GM18951 (cell line): ENCODE measurements around the gene MRPS9.

Source experiments
- POLR2A ChIP-seq: IDR thresholded peaks from 4 replicates; pipeline ENCODE4 v1.6.1; 2011; ENCODE audit warnings: mild to moderate bottlenecking; ENCODE audit not compliant: insufficient read length, insufficient read depth; ENCODE audit errors: extremely low read depth
- in situ Hi-C: fragments of 300-500 bp; cut with MboI; formaldehyde crosslinking; loops from one replicate; pipeline ENCODE4 v1.12.0; 2022; ENCODE audit warnings: low sequenced_read_pairs, mixed read lengths, inconsistent platforms; ENCODE audit not compliant: unreplicated experiment

The MRPS9 gene

DNA sequence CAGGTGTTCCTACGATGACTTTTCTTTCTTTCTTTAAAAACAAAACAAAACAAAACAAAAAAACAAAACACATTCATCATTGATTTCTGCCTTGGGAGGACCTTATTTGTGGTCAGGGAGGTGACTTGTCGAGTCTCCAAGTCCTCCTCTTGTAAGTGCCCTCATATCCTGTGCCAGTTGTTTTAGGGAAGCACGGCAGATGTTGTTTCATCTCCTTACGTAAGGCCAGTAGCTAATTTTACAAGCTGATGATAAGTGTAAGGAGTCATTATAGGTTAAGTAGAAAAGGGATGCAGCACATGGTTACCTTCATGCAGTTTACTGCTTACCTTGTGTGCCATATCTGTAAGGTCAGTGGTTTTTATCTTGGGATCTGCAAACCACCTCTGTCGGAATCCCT lies 52.2 kb downstream of the MRPS9 start:
- no peak for TF ChIP-seq POLR2A
- in situ Hi-C loops, result no loop called here

DNA sequence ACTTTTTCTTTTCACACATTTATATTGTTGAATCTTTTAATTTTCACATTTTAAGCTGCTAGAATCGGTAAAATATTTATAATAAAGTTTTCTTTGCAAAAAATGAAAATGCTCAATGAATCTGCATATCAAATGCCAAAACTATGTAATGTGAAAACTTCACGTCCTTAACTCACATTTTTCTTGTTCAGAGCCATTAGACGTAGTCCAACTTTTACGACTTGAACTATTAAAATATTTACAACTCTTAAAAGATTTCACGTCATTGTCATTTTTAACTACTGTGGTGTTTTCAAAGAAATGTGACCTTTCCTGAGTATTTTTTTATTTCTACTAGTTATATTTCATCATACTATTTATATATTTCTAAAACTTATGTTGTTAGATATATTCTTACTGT lies 54.9 kb downstream of the MRPS9 start:
- no peak for TF ChIP-seq POLR2A
- in situ Hi-C loops, result no loop called here

DNA sequence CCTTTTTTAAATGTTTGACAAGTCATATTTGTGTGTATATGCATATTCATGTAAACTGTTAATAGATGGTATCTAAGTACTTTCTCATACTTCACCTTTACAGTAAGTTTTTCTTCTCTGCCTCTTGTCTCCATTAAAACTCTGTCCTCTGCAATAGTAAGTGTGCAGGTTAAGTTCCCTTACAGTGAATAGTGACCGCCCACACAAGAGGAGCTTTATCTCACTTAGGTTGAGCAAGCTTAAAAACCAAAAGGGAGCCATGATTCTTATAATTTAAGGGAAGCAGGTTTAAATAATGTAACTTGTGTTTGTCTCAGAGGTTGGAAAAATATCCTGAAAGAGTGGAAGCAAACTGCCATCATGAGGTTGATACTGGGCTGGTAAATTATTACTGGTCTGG lies 61.3 kb downstream of the MRPS9 start:
- TF ChIP-seq POLR2A, result no peak
- in situ Hi-C loops, result no loop called here

DNA sequence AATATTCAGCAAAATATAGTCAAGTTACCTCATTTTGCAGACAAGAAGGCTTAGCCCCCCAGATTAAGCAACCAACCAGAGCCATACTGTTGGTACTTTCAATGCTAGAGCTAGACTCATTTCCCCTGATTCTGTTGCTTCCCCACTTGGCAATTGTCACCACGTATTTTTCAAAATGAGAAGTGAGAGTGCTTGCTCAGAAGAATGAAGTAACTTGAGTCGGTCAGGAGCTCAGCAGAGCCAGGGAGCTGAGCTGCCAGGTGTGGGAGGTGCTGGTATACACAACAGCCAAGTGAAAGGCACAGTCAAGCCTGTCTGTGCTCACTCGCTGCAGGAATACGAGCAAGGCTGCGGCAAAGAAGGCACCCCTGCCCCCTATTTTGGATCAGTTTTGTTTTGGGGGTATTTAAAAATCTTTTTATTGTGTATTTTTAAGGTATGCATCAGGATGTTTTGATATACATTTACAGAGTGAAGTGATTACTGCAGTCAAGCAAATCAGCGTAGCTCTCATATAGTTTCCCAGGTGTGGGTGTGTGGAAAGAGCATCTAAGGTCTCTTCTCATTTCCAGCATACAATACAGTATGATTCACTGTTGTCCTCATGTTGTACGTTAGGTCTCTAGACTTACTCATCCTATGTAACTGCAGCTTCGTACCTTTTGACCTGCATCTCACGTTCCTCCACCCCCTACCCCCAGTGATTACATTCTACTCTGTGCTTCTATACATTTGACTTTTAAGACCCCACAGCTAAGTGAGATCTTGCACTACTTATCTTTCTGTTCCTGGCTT lies 62.4 kb downstream of the MRPS9 start:
- no peak for TF ChIP-seq POLR2A
- in situ Hi-C loops, result no loop called here

DNA sequence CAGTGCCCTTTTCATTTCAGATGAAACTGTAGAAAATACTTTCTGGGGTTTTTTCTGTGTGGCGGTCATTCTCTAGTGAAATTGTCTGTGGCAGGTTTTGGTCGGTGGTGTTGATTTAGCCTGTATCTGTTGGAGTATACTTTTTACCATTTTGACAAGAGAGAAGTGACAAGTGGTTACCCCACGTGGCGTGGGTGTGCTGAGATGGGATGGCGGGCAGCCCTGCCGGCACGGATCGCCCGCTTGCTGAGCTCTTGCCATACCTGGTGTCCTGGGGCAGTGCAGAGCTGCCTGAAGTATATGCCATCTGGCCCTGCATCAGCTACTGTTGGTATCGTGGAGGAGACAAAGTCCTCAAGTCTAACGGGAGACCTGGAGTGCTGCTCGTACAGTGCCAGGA lies 64.1 kb downstream of the MRPS9 start:
- TF ChIP-seq POLR2A, result no peak
- in situ Hi-C loops, result no loop called here

DNA sequence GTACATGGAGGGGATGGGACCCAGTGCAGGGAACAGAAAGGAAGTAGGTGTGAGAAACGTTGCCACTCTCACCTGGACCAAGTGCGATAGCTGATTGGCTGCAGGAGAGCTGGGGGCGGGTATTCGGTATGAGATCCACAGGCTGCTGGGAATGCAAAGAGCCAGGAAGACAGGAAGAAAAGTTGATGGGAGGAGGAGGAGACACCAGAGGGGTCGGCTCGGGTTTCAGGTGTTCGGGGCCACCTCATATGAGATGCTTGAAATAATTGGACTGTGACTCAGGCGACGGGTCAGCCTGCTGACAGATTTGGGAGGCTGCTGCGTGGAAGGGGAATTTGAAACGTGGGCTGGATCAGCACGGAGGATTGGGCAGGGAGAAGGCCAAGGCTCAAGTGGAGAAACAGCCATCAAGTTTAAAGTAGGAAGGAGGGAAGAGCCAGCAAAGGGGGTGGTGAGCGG lies 65.1 kb downstream of the MRPS9 start:
- TF ChIP-seq POLR2A, result no peak
- in situ Hi-C loops, result no loop called here

DNA sequence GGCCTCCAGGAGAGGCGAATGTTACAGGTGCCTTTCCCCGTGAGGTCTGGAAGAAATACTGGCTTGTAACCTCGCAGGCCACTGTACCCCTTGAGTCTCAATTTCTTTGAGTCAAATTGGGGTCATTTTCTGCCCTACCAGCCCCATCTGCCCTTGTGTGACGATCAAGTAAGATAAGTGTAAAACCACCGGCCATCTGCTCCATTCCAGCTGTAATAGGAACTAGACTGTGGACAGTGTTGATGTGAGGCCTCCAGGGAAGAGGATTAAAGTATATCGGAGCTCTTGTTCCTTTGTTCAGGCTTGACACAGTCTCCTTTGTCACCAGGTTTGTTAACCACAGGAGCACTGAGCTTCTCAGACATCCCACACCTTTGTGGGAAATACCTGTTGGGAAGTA lies 65.6 kb downstream of the MRPS9 start:
- in situ Hi-C loops, result no loop called here
- no peak for TF ChIP-seq POLR2A

DNA sequence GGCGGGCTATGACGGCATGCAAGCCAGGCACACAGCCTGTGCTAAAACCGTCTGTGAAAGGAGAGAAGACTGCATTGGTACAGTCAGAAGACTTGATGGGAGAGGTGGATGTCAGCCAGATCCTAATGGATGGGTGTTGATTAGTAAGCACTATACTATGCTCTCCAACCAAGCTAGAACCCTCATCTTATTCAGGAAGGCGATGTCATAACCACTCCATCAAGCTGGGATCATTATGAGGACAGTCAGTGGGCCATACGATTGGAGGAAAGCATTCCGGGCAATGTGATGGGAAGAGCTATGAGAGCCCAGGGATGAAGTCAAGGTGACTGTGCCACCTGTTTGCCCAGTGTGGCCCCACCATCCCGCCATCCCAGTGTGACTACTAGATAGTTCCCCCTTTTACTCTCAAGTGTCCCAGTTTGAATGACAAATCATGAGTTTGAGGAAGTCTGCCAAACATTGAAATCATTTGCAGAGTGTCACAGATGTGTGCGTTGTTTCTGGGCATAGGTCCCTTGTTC lies 66.4 kb downstream of the MRPS9 start:
- in situ Hi-C loops, result no loop called here

DNA sequence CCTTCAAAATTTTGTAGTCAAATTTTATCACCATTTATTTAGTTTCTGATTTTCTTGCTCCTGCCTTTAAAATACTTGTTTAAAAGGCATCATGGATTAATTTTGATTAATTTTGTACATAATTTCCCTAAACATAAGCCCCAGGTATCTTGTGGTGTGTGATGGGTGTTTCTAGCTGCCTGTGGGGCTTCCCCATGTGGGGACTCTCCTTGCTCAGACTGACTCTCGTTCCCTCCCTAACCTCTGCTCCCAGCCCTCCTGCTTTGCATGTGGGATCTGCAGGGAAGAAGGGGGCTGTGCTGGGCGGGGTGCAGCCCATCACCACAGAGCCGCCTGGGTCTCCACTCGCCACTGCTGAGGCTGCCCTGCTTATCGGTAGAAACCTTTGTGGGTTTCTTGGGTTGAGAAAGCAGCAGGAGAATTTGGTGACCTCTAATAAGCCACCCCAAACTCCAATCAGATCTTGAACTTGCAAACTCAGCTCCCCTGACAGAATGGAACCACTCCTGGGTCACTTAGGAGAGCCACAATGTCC lies 72.5 kb downstream of the MRPS9 start:
- in situ Hi-C loops, result loop anchor here (5.0 kb wide), 1 partner anchor 122 kb away; no protein-coding TSS in a partner anchor
- no peak for TF ChIP-seq POLR2A

More for the DNA sequence above, 66.4 kb downstream of the MRPS9 start:
- no peak for TF ChIP-seq POLR2A

DNA sequence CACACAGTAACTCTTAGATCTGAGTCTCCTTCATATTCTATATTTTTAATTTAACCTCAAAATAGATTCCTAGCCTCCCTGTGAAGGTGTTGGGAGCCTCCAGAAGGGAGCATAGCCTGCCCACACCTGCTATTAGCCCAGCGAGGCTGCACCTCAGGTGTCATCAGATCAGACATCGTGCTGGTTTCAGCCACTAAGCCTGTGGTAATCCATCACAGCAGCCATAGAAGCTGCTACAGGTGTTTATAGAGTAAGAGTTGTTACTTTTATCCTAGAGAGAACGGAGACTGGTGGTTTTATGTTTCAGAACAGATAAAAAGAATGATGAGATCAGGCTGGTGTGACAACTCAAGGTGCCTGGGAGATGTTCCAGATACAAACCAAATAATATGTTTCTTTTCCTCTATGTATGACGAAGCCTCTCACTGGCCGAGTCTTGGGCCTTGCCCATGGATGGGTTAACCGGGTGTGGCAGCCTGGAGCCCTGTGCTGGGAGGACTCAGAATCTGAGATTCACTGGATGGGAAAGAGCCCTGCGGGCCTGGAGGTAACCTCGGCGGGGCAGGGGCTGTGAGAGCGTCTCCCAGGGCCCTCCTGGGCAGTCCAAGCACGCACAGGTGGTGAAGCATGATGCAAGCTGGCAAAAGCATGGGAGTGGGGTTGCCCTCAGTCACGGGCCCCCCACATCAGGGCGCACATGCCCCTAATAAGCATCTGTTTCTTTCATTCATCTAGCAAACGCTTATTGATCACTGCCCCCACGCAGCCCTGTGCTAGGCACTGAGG lies 73.7 kb downstream of the MRPS9 start:
- TF ChIP-seq POLR2A, result no peak
- in situ Hi-C loops, result loop anchor here (5.0 kb wide), 1 partner anchor 121 kb away; no protein-coding TSS in a partner anchor

DNA sequence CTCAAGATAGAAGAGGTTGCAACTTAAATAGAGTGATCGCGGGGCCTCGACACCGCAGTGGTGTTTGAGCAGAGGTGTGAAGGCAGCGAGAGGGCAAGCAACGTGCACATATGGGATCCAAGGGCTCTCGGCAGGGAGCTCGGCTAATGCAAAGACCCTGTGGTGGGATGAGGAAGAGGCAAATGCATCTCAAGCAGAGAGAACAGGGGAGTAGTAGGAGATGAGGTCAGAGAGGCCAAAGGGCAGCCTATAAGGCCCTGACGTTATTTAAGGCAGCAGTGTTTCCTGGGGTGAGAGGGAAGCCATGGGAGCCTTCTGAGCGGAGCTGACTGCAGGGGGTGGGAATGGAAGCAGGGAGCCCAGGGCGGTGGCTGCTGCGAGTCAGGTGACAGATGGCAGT lies 74.5 kb downstream of the MRPS9 start:
- TF ChIP-seq POLR2A, result no peak
- in situ Hi-C loops, result loop anchor here (5.0 kb wide), 1 partner anchor 120 kb away; no protein-coding TSS in a partner anchor

DNA sequence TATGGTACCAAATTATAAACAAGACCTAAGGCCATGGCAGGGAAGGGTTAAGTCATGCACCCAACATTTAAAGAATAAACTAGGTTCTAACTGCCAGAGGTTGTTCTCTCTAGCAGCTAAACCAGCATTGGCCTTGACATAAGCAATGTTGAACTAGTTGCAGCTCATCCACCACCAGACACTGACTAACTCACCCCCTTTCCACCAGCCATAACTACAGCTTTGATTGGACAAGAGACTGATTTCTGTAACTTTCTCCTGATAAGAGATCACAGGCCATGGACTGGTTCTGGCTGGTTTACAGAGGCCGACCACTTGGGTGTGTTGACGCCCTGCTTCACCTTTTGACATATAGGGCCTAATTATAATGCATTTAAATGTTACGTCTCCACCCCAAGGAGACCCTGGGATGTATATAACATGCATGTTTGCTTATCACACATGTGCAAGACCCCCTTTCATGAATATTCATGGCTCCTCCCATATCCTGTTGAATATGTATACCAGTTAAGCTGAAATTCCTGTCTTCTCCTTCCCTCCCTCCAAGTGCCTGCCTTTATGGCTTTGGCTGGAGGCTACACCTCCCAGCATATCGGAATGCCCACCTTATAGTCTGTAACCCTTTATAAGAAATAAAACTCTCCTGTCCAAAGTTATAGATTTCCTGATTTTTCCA lies 75.9 kb downstream of the MRPS9 start:
- in situ Hi-C loops, result loop anchor here (5.0 kb wide), 1 partner anchor 119 kb away; no protein-coding TSS in a partner anchor
- TF ChIP-seq POLR2A, result no peak
